HG03060 (cell line): ENCODE data around the gene FAS.

Source experiments
- ATAC-seq: cut with Tn5 transposase; IDR thresholded peaks from one replicate; pipeline ENCODE4 v1.9.1; 2021; ENCODE audit warnings: low read depth, moderate number of reproducible peaks; ENCODE audit not compliant: unreplicated experiment

FAS gene

GRCh38 chr10:88968391-88968790 is 22.2 kb upstream of the FAS start:
- no peak for ATAC-seq

DNA sequence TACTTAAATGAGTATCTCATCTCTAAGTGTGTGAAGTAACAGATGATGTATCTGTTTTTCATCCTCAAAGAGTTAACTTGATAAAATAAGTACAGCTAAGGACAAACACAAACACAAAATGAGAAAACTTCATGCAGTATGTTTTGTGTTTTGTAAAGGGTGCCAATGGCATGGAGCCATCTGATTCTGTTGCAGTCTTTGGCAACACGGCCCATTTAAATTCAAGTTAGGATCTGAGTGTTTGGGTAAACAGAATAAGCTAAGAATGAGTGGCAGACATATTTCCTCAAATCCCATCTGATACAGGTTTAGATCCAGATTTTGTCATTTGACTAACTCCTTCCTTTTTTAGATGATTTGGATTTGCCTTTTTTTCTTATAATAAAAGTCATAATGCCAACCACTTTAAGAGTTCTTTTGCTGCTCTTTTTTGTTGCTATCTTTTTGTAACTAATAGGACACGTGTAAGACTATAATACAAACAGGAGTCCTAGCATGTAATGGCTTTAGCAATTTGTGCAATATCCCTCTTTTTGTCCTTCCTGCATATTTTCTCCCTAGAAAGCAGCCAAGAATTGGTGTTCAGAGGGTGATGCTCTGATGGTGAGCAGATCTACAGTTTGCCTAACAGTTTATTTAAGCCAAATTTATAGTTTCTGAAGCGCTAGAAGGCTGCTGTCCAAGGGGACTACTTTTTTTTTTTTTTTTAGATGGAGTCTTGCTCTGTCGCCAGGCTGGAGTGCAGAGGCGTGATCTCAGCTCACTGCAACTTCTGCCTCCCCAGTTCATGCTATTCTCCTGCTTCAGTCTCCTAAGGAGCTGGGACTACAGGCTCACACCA is 19.2 kb upstream of the FAS start:
- no peak for ATAC-seq

- no peak for ATAC-seq
Measured at GRCh38 chr10:88974012-88974411, 16.6 kb upstream of the FAS start.

DNA sequence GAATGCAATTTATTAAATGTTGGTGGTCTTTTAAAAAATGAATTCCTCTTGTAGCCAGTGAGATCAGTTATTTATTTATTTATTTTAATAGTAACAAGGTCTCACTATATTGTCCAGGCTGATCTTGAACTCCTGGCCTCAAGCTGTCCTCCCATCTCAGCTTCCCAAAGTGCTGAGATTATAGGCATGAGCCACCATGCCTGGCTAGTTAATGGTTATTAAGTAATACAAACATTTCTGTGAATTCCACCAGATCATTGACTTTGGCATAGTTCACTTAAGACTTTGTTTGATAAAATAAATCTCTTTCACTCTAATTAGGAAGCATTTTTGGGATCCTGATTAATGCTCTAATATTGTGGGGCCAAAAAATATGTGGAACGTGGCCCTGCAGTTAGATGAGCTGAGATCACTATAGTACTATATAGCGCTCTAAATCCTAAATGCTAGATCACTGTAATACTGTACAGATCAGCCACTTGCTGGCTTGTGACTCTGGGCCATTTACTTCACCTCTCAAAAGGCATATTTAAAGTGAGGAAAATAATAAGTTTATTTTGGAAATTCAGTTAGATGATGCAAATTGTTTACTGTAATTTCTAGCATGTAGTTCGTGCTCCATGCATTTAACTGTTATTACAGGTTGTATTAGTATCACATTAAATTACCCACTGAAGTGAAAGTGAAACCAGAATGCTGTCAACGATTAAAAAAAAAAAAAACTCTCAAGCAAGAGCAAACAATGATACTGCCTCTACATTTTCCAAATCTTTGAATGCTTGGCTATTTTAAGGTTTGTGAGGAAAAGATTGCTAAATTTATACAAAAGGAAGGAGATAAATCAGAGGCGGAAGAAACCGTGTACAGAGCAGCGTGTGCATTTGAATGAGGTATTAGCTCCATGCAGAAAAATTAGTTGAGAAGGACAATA is 15.9 kb upstream of the FAS start:
- ATAC-seq: no peak

DNA sequence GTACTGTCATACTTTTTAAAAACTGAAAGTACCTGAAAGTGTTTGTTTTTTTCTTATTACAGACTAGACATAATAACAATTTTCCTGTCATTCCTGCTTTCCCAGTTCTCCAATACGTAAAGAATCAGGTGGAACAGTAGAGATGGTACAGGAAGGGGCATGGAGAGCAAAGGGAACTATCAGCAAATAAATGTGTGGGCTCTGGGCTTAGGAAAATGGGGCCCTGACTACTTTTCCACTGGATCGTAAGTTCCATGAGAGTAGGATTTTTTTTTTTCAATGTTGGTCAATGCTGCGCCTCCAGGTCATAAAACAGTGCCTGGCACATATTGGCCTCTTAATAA is 15.2 kb upstream of the FAS start:
- no peak for ATAC-seq

DNA sequence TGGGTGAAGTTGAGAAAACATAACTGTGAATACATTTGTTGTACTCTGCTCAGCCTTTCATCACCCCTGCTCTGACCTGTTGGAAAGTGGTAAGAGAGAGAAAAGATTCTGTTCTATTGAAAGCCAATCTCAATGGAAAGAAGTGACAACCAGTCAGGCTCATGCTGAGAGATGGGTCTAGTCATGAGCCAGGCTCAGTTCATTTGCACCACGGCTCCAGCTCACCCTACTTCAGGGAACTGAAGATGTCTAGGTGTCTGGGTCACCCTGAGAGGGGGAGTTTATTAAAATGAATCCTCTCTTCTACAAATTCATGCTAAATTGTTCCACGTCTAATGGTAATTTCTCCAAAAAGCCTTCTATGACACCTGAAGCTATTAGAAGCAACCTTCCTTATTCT is 12.1 kb upstream of the FAS start:
- ATAC-seq: no peak

GRCh38 chr10:88979153-88979562 is 11.4 kb upstream of the FAS start:
- no peak for ATAC-seq

- no peak for ATAC-seq
Measured at GRCh38 chr10:88979603-88980002, 11.0 kb upstream of the FAS start.

DNA sequence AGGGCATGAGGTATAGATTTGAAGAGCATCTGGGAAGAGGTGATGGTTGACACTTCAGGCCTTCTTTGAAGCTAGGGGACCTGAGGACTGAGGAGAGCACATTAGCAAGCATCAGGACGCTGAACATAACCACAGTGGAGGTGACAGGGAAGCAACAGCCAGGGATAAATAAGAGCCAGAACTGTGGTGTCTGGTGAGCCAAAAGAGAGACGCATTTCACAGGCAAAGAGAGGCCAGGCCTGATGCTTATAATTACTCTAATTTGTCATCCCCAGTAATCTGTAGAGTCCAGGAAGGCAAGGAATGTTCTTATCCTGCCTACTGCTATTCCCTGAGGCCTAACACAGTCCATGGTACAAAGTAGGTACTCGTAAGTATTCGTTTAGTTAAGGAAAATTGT is 10.4 kb upstream of the FAS start:
- no peak for ATAC-seq

- no peak for ATAC-seq
Measured at GRCh38 chr10:88980800-88981199, 9.8 kb upstream of the FAS start.

- no peak for ATAC-seq
Measured at GRCh38 chr10:88981435-88981834, 9.2 kb upstream of the FAS start.

GRCh38 chr10:88982366-88982765 is 8.2 kb upstream of the FAS start:
- no peak for ATAC-seq

GRCh38 chr10:88983206-88983605 is 7.4 kb upstream of the FAS start:
- ATAC-seq: no peak

DNA sequence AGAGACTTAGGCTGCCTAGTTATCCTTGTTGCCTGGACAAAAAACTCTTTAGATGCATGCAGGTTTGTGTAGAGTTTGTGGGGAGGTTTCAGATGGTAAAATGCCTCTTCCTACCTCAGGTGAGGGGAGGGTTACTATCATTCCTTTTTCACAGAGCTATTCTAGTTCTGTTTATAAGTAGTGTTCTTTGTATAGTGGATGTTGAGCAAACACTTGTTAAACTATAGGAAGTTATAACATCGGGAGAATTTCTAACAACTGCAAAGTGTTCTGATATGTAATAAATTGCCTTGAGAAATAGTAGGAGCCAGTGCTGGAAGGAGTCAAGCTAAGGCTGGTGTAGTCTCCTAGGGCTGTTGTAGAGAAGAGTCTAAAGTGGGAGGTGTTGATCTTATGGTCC is 6.7 kb upstream of the FAS start:
- ATAC-seq: no peak

DNA sequence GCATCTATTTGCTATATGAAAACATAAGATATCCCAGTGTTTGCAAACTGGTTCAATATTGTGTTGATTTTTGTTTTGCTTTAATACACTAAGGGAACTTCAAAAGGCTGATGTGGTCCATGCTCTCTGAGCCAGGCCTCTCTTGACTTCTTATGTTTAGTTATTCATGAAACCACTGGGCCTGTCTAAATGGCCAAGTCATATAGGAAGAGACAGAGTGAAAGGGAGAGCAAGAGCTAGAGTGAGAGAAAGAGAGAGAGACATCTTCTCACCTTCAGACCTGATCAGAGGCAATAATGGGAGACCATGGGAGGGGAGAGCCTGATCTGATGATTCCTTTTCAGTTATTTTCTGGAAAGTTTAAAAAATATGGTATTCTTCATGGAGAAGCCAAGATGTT is 6.1 kb upstream of the FAS start:
- no peak for ATAC-seq

GRCh38 chr10:88986549-88987242 is 3.9 kb upstream of the FAS start:
- ATAC-seq: no peak

- ATAC-seq: no peak
Measured at GRCh38 chr10:88987243-88987725, 3.3 kb upstream of the FAS start.

- no peak for ATAC-seq
Measured at GRCh38 chr10:88987840-88988239, 2.8 kb upstream of the FAS start.

DNA sequence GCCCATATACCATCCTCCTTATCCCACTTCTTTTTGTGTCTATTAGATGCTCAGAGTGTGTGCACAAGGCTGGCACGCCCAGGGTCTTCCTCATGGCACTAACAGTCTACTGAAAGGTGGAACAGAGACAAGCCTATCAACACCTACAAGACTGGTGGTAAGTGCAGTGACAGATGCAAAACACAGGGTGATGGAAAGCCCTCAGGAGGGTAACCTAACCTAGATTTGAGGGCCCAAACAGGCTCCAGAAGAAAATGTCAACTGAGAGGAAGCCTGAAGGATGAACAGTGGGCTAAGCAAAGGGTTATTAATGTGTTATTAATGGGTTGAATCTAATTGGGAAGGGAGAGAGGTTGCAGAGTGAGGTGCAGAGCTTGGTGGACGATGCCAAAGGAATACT is 1.2 kb upstream of the FAS start:
- ATAC-seq: no peak

DNA sequence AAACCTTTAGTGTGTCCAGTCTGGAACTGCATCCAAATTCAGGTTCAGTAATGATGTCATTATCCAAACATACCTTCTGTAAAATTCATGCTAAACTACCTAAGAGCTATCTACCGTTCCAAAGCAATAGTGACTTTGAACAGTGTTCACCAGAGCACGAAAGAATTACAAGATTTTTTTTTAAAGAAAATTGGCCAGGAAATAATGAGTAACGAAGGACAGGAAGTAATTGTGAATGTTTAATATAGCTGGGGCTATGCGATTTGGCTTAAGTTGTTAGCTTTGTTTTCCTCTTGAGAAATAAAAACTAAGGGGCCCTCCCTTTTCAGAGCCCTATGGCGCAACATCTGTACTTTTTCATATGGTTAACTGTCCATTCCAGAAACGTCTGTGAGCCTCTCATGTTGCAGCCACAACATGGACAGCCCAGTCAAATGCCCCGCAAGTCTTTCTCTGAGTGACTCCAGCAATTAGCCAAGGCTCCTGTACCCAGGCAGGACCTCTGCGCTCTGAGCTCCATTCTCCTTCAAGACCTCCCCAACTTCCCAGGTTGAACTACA is 694 bp upstream of the FAS start:
- no peak for ATAC-seq
